Loucy (cell line): Measurements from ENCODE around the gene EIF3K.

Source experiments
- CTCF ChIP-seq: fragments of 200-600 bp; sonication (generic); conservative IDR thresholded peaks from 2 replicates; pipeline ENCODE4 v1.5.1; 2014; ENCODE audit warnings: mild to moderate bottlenecking, antibody characterized with exemption, low read length
- EZH2phosphoT487 ChIP-seq: fragments of 200-600 bp; IDR thresholded peaks from 2 replicates; pipeline ENCODE4 v1.6.1; 2018; ENCODE audit warnings: antibody characterized with exemption, mild to moderate bottlenecking, moderate library complexity, borderline replicate concordance

- no peak for TF ChIP-seq CTCF
- TF ChIP-seq EZH2phosphoT487, result no peak
These were observed 59.4 kb downstream of the EIF3K start for GRCh38 chr19:38678217-38678890.
